ENCODE results near the gene TGFB2. TPM values are rescaled to one million over a fixed set of nuclear protein-coding genes. Genes with fewer than 3 reads are reported as not detected.

TGFB2 gene
- total RNA-seq, 1 donor from 2014 or later, result 40.1 TPM

DNA sequence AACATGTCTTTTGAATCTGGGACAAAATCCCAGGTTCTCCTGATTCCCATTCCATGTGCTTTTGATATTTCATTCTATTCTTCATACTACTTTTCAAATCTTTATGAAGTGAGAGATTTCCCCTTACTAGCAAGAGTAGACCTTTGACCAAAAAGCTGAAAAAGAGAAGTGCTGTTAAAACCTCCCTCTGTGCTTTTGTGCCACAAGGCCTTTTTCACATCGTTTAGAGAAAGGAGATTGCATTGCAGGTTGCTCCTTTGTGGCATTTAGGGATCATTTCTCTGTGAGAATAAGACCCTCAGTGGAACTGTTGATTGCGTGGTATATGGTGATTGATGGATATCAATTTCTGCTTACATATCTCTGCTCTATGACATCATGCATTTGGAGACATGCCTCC, 148.8 kb downstream of the TGFB2 start:
- DNase-seq, result no peak

Small RNA genes lying within 50 kb of the gene (small RNA-seq; reads per million reads assigned to genes)
- gene AC096638.1 (ENCODE audit: low replicate concordance), result not detected

Other genes starting within 250 kb of the TGFB2 start
- 11.0 TPM for gene RRP15, start 60.0 kb upstream of the TGFB2 start, total RNA-seq